Activated B cell treated with CpG ODN at 0.5 μM for 24 hours (primary cell): ENCODE data around the gene TRIM17. TPM values are rescaled to one million over a fixed set of nuclear protein-coding genes. Genes with fewer than 3 reads are reported as not detected.

Source experiments
- ATAC-seq: fragments of 200-7000 bp; cut with Tn5 transposase; one replicate; pipeline ENCODE4 v1.10.0; 2021; ENCODE audit warnings: low read depth, mild to moderate bottlenecking, moderate library complexity
- CTCF ChIA-PET: fragments of 350-600 bp; sonication (Branson Sonifier 250); formaldehyde crosslinking; loops from one replicate; lab custom pipeline; 2021; ENCODE audit warnings: antibody characterized with exemption; lab: Charles Lee
- POLR2A ChIA-PET: fragments of 350-600 bp; sonication (Branson Sonifier 250); formaldehyde crosslinking; loops from one replicate; lab custom pipeline; 2021; ENCODE audit warnings: antibody characterized with exemption; lab: Charles Lee
- DNase-seq: peaks from one replicate; pipeline ENCODE4 v3.0.0; 2022
- H3K27ac Mint-ChIP-seq: one replicate; pipeline ENCODE4 v1.8.0; 2020; ENCODE audit warnings: mixed read lengths
- H3K27me3 Mint-ChIP-seq: one replicate; pipeline ENCODE4 v1.8.0; 2021; ENCODE audit warnings: mixed read lengths
- H3K36me3 Mint-ChIP-seq: one replicate; pipeline ENCODE4 v1.8.0; 2021; ENCODE audit warnings: low read depth, mixed read lengths
- H3K4me1 Mint-ChIP-seq: one replicate; pipeline ENCODE4 v1.8.0; 2021; ENCODE audit warnings: mixed read lengths
- H3K4me3 Mint-ChIP-seq: one replicate; pipeline ENCODE4 v1.8.0; 2020; ENCODE audit warnings: mild to moderate bottlenecking, mixed read lengths
- H3K9me3 Mint-ChIP-seq: one replicate; pipeline ENCODE4 v1.8.0; 2020; ENCODE audit warnings: mixed read lengths
- CTCF ChIP-seq: fragments of 200-600 bp; IDR thresholded peaks from one replicate; pipeline ENCODE4 v1.8.0; 2022; ENCODE audit warnings: antibody characterized with exemption, mild to moderate bottlenecking
- intact Hi-C: fragments of 100-400 bp; cut with micrococcal nuclease; formaldehyde crosslinking; loops from one replicate; pipeline ENCODE4 v1.15.1; 2024
- total RNA-seq: library from RNA; stranded (reverse); gene quantifications from 2 replicates; pipeline ENCODE4 v1.2.3, GENCODE V29; 2022

The TRIM17 gene
- total RNA-seq, 1 donor from 2014 or later = not detected

- CTCF ChIA-PET = no interaction called here
- DNase-seq (no peak), ATAC-seq (no peak)
- H3K27me3 Mint-ChIP-seq = no peaks in the 10 kb centered on the region
- no peak overlapping the region for H3K4me3 Mint-ChIP-seq
- H3K9me3 Mint-ChIP-seq = no peaks in the 10 kb centered on the region
- H3K36me3 Mint-ChIP-seq = peaks cover 60% of the 10 kb centered on the region
- intact Hi-C loops = no loop called here
- no peak for TF ChIP-seq CTCF
- H3K4me1 Mint-ChIP-seq = peaks cover 30% of the 10 kb centered on the region
- POLR2A ChIA-PET = no interaction called here
- no peak overlapping the region for H3K27ac Mint-ChIP-seq
Measured at GRCh38 chr1:228401782-228402640, 14.7 kb downstream of the TRIM17 start.

- ATAC-seq = no peak
- POLR2A ChIA-PET = no interaction called here
- TF ChIP-seq CTCF = no peak
- Mint-ChIP-seq H3K4me3 (no peak overlapping the region), H3K4me1 (peaks cover 30% of the 10 kb centered on the region), H3K27ac (no peak overlapping the region), H3K9me3 (no peaks in the 10 kb centered on the region), H3K27me3 (no peaks in the 10 kb centered on the region), H3K36me3 (peaks cover 72% of the 10 kb centered on the region)
- intact Hi-C loops = no loop called here
- DNase-seq = no peak
- CTCF ChIA-PET = no interaction called here
Measured at GRCh38 chr1:228400692-228401454, 15.8 kb downstream of the TRIM17 start.

- Mint-ChIP-seq H3K27me3 (no peaks in the 10 kb centered on the region), H3K36me3 (peaks cover 77% of the 10 kb centered on the region), H3K9me3 (no peaks in the 10 kb centered on the region), H3K27ac (no peak overlapping the region), H3K4me1 (peaks cover 24% of the 10 kb centered on the region), H3K4me3 (no peak overlapping the region)
- TF ChIP-seq CTCF = no peak
- no peak for DNase-seq
- CTCF ChIA-PET = no interaction called here
- ATAC-seq = no peak
- POLR2A ChIA-PET = interaction anchor here (0.6 kb wide), 1 partner anchor 125 kb away, joined by 3 read pairs; no protein-coding TSS in a partner anchor
- intact Hi-C loops = no loop called here
Measured at GRCh38 chr1:228400237-228400651, 16.4 kb downstream of the TRIM17 start.

GRCh38 chr1:228399531-228400236, 17.0 kb downstream of the TRIM17 start:
- ChIA-PET CTCF (no interaction called here), POLR2A (interaction anchor here (0.6 kb wide), 1 partner anchor 124 kb away, joined by 3 read pairs; no protein-coding TSS in a partner anchor)
- no peak for DNase-seq
- H3K27ac Mint-ChIP-seq = no peak overlapping the region
- no peaks in the 10 kb centered on the region for H3K9me3 Mint-ChIP-seq
- no peak overlapping the region for H3K4me3 Mint-ChIP-seq
- intact Hi-C loops = no loop called here
- H3K36me3 Mint-ChIP-seq = peaks cover 82% of the 10 kb centered on the region
- ATAC-seq = no peak
- TF ChIP-seq CTCF = no peak
- H3K27me3 Mint-ChIP-seq = no peaks in the 10 kb centered on the region
- H3K4me1 Mint-ChIP-seq = peaks cover 18% of the 10 kb centered on the region
